Peyer's patch (tissue), 4 donors: ENCODE measurements around the gene KRTAP22-2. TPM values are rescaled to one million over a fixed set of nuclear protein-coding genes. Genes with fewer than 3 reads are reported as not detected.

Experiments
- DNase-seq, 3 donors: peaks; one replicate each; pipeline ENCODE4 v3.0.0-alpha.2; 2017 to 2019
- H3K27ac ChIP-seq, 4 donors: fragments of 200-600 bp; sonication (generic); one replicate each; pipeline ENCODE4 v1.5.1; 2016 to 2019
- H3K27me3 ChIP-seq, 2 donors: fragments of 200-600 bp; sonication (generic); one replicate each; pipeline ENCODE4 v1.5.1; 2019
- H3K36me3 ChIP-seq, 3 donors: fragments of 200-600 bp; sonication (generic); one replicate each; pipeline ENCODE4 v1.5.1; 2016 to 2019
- H3K4me1 ChIP-seq, 4 donors: fragments of 200-600 bp; sonication (generic); one replicate each; pipeline ENCODE4 v1.5.1; 2016 to 2019
- H3K4me3 ChIP-seq, 4 donors: fragments of 200-600 bp; sonication (generic); 1 replicate in 3 of 4; 2 replicates in 1 of 4; pipeline ENCODE4 v1.5.1; 2016 to 2019; ENCODE audit warnings: mild to moderate bottlenecking in 1 of 4
- H3K9me3 ChIP-seq, 4 donors: fragments of 200-600 bp; sonication (generic); one replicate each; pipeline ENCODE4 v1.5.1; 2016 to 2019; ENCODE audit warnings: mild to moderate bottlenecking in 1 of 4
- CTCF ChIP-seq, 6 experiments: fragments of 450-650 bp in 4 of 6; fragments of 200-600 bp in 2 of 6; sonication (generic) in 1 of 6; IDR thresholded peaks; one replicate each; pipeline ENCODE4 v1.5.1; 2017 to 2019; ENCODE audit warnings: antibody characterized with exemption in 6 of 6, mild to moderate bottlenecking in 3 of 6, moderate library complexity in 1 of 6
- POLR2A ChIP-seq, 2 donors: fragments of 450-650 bp; IDR thresholded peaks; one replicate each; pipeline ENCODE4 v1.5.1; 2017; ENCODE audit warnings: antibody characterized with exemption in 2 of 2, mild to moderate bottlenecking in 2 of 2, moderate library complexity in 2 of 2
- total RNA-seq, 4 donors: library from RNA; depleted of rRNA; stranded (reverse); fragments of >200 nt; gene quantifications; one replicate each; pipeline ENCODE4 v1.1.0, GENCODE V29; 2016

Gene KRTAP22-2
- total RNA-seq, 4 donors from 2014 or later = not detected

GRCh38 chr21:30612132-30612531 lies 21.9 kb upstream of the KRTAP22-2 start:
- Histone ChIP-seq H3K27ac (no peak overlapping the region), H3K9me3 (no peaks in the 10 kb centered on the region), H3K36me3 (no peaks in the 10 kb centered on the region), H3K4me1 (no peaks in the 10 kb centered on the region), H3K27me3 (no peaks in the 10 kb centered on the region), H3K4me3 (no peak overlapping the region)
- TF ChIP-seq CTCF (IDR thresholded peaks at IDR 0.05) = no peak
- TF ChIP-seq POLR2A (IDR thresholded peaks at IDR 0.05) = no peak
- DNase-seq = no peak

- no peak for DNase-seq
- no peaks in the 10 kb centered on the region for H3K9me3 ChIP-seq
- no peaks in the 10 kb centered on the region for H3K27me3 ChIP-seq
- H3K4me3 ChIP-seq = no peak overlapping the region
- no peaks in the 10 kb centered on the region for H3K36me3 ChIP-seq
- TF ChIP-seq CTCF (IDR thresholded peaks at IDR 0.05) (no peak), POLR2A (IDR thresholded peaks at IDR 0.05) (no peak)
- no peaks in the 10 kb centered on the region for H3K4me1 ChIP-seq
- H3K27ac ChIP-seq = no peak overlapping the region
Measured at GRCh38 chr21:30605968-30606367, 15.8 kb upstream of the KRTAP22-2 start.

- DNase-seq = no peak
- H3K4me1 ChIP-seq = no peaks in the 10 kb centered on the region
- H3K36me3 ChIP-seq = no peaks in the 10 kb centered on the region
- TF ChIP-seq CTCF (IDR thresholded peaks at IDR 0.05) = no peak
- no peak for TF ChIP-seq POLR2A (IDR thresholded peaks at IDR 0.05)
- H3K27me3 ChIP-seq = no peaks in the 10 kb centered on the region
- H3K9me3 ChIP-seq = peaks cover 0 to 3% (median 0%) of the 10 kb centered on the region in 4 donors
- no peak within 1 kb of the TSS for H3K27ac ChIP-seq
- H3K4me3 ChIP-seq = no peak within 1 kb of the TSS
Measured at GRCh38 chr21:30600787-30601186, 10.6 kb upstream of the KRTAP22-2 start, which contains the start of gene KRTAP22-1. Gene KRTAP22-1, plus strand, starts transcription at chr21:30601087.

- DNase-seq = no peak
- TF ChIP-seq CTCF (IDR thresholded peaks at IDR 0.05) (no peak), POLR2A (IDR thresholded peaks at IDR 0.05) (no peak)
- Histone ChIP-seq H3K27me3 (no peaks in the 10 kb centered on the region), H3K9me3 (peaks cover 0 to 3% (median 0%) of the 10 kb centered on the region in 4 donors), H3K4me3 (no peak within 1 kb of the TSS), H3K36me3 (no peaks in the 10 kb centered on the region), H3K27ac (no peak within 1 kb of the TSS), H3K4me1 (no peaks in the 10 kb centered on the region)
Measured at GRCh38 chr21:30598802-30599201, 8.6 kb upstream of the KRTAP22-2 start, which contains the start of gene KRTAP6-2. Gene KRTAP6-2, minus strand, starts transcription at chr21:30598902. Its CDS starts 28 bp downstream, at chr21:30598874.

- no peak within 1 kb of the TSS for H3K27ac ChIP-seq
- no peaks in the 10 kb centered on the region for H3K36me3 ChIP-seq
- TF ChIP-seq POLR2A (IDR thresholded peaks at IDR 0.05) (no peak), CTCF (IDR thresholded peaks at IDR 0.05) (no peak)
- H3K4me3 ChIP-seq = no peak within 1 kb of the TSS
- no peak for DNase-seq
- H3K4me1 ChIP-seq = no peaks in the 10 kb centered on the region
- no peaks in the 10 kb centered on the region for H3K27me3 ChIP-seq
- H3K9me3 ChIP-seq = no peaks in the 10 kb centered on the region
Measured at GRCh38 chr21:30592140-30592539, 1.9 kb upstream of the KRTAP22-2 start, which contains the start of gene KRTAP6-3. Gene KRTAP6-3, plus strand, starts transcription at chr21:30592440. Its CDS starts 6 bp downstream, at chr21:30592446.

- H3K27ac ChIP-seq = no peak overlapping the region
- TF ChIP-seq POLR2A (IDR thresholded peaks at IDR 0.05) (no peak), CTCF (IDR thresholded peaks at IDR 0.05) (no peak)
- H3K36me3 ChIP-seq = no peaks in the 10 kb centered on the region
- H3K27me3 ChIP-seq = no peaks in the 10 kb centered on the region
- no peak for DNase-seq
- H3K4me3 ChIP-seq = no peak overlapping the region
- no peaks in the 10 kb centered on the region for H3K4me1 ChIP-seq
- H3K9me3 ChIP-seq = no peaks in the 10 kb centered on the region
Measured at GRCh38 chr21:30582870-30583269, 7.3 kb downstream of the KRTAP22-2 start.
